GM23248 (cell line): Measurements from ENCODE around the gene CA4. TPM values are rescaled to one million over a fixed set of nuclear protein-coding genes. Genes with fewer than 3 reads are reported as not detected.

Source experiments
- DNase-seq: peaks from one replicate; pipeline ENCODE4 v3.0.0-alpha.2; 2015
- H2AFZ ChIP-seq: fragments of 200-600 bp; sonication (generic); 2 replicates; pipeline ENCODE4 v1.6.1; 2016; ENCODE audit warnings: antibody characterized with exemption
- H3F3A ChIP-seq: fragments of 200-600 bp; sonication (generic); 2 replicates; pipeline ENCODE4 v1.6.1; 2016; ENCODE audit warnings: mild to moderate bottlenecking, antibody characterized with exemption, mixed run types; ENCODE audit not compliant: insufficient read depth
- H3K27ac ChIP-seq: fragments of 200-600 bp; sonication (generic); 2 replicates; pipeline ENCODE4 v1.5.1; 2016; ENCODE audit warnings: mild to moderate bottlenecking
- H3K27me3 ChIP-seq: fragments of 200-600 bp; sonication (generic); replicated peaks from 2 replicates; pipeline ENCODE4 v1.6.1; 2016; ENCODE audit warnings: mild to moderate bottlenecking; ENCODE audit not compliant: insufficient read depth
- H3K36me3 ChIP-seq: fragments of 200-600 bp; sonication (generic); 2 replicates; pipeline ENCODE4 v1.6.1; 2016; ENCODE audit warnings: low read depth, mild to moderate bottlenecking
- H3K4me1 ChIP-seq: fragments of 200-600 bp; sonication (generic); 2 replicates; pipeline ENCODE4 v1.6.1; 2016; ENCODE audit warnings: mild to moderate bottlenecking; ENCODE audit not compliant: insufficient read depth
- H3K4me2 ChIP-seq: fragments of 200-600 bp; sonication (generic); one replicate; pipeline ENCODE4 v1.6.1; 2016; ENCODE audit warnings: mild to moderate bottlenecking; ENCODE audit not compliant: unreplicated experiment
- H3K4me3 ChIP-seq: fragments of 200-600 bp; sonication (generic); 2 replicates; pipeline ENCODE4 v1.5.1; 2016; ENCODE audit warnings: mild to moderate bottlenecking
- H3K79me2 ChIP-seq: fragments of 200-600 bp; sonication (generic); 2 replicates; pipeline ENCODE4 v1.6.1; 2016; ENCODE audit warnings: mild to moderate bottlenecking; ENCODE audit not compliant: insufficient read depth
- H3K9ac ChIP-seq: fragments of 200-600 bp; sonication (generic); 2 replicates; pipeline ENCODE4 v1.6.1; 2016; ENCODE audit warnings: mild to moderate bottlenecking
- H3K9me2 ChIP-seq: fragments of 200-600 bp; sonication (generic); 2 replicates; pipeline ENCODE4 v1.6.1; 2016; ENCODE audit warnings: mixed run types, mild to moderate bottlenecking, moderate library complexity; ENCODE audit not compliant: insufficient read depth
- H3K9me3 ChIP-seq: fragments of 200-600 bp; sonication (generic); one replicate; pipeline ENCODE4 v1.6.1; 2017; ENCODE audit warnings: low read depth
- H4K20me1 ChIP-seq: fragments of 200-600 bp; sonication (generic); 2 replicates; pipeline ENCODE4 v1.6.0; 2016; ENCODE audit not compliant: insufficient read depth
- EZH2 ChIP-seq: fragments of 200-600 bp; sonication (generic); IDR thresholded peaks from 2 replicates; pipeline ENCODE4 v1.6.1; 2018; ENCODE audit warnings: antibody characterized with exemption, mild to moderate bottlenecking; ENCODE audit not compliant: insufficient read depth, poor library complexity, severe bottlenecking
- EZH2phosphoT487 ChIP-seq: fragments of 200-600 bp; sonication (generic); IDR thresholded peaks from 2 replicates; pipeline ENCODE4 v1.6.1; 2018; ENCODE audit warnings: antibody characterized with exemption, moderate library complexity, mild to moderate bottlenecking, low read depth; ENCODE audit not compliant: insufficient read depth
- WGBS, 2 experiments: methylation state at CpG; one replicate each; pipeline ENCODE4 v1.1.6; 2015 to 2017; ENCODE audit warnings: low lambda C conversion rate in 2 of 2, low coverage in 1 of 2; ENCODE audit errors: missing lambda C conversion rate in 2 of 2; 5-methylcytosine and 5-hydroxymethylcytosine counted together
- in situ Hi-C: fragments of 300-500 bp; cut with MboI; formaldehyde crosslinking; loops from 2 replicates; pipeline ENCODE4 v1.15.0; 2020
- polyA plus RNA-seq: library from polyadenylated mRNA; unstranded; fragments of >200 nt; fragmentation: Nextera tagmentation; extraction: Ambion mirVana; gene quantifications from 2 replicates; pipeline ENCODE4 v1.2.1, GENCODE V29; 2016
- total RNA-seq: library from RNA; depleted of rRNA; stranded (reverse); fragments of >200 nt; shearing (Covaris generic); gene quantifications from 2 replicates; pipeline ENCODE4 v1.2.3, GENCODE V29; 2014

The CA4 gene
- total and polyA plus RNA-seq, 2 experiments from 2014 or later: not detected

DNA sequence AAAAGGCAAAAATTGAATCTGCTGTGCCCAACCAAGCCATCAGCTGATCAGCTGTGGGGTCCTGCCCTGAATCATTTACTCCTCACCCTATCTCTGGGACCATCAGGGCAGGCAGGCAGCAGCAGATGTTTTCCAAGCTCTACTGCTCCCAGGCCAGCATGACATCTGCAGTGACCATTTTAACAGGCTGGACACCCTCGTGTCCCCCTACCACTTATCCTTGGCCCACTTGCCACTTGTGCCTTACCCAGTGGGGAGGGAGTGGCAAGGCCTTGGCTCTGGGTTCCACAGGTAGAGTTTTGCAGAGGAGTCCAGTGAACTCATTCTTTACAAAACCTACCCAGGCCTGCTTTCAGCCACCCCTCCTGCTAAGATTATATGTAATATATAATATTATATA lies 12.0 kb upstream of the CA4 start:
- H3K27me3 ChIP-seq: peaks cover 22% of the 10 kb centered on the region
- in situ Hi-C loops: no loop called here
- no peaks in the 10 kb centered on the region for H4K20me1 ChIP-seq
- H3K27ac ChIP-seq: no peak overlapping the region
- H3K9me2 ChIP-seq: no peaks in the 10 kb centered on the region
- no peak for DNase-seq
- H3K36me3 ChIP-seq: no peaks in the 10 kb centered on the region
- TF ChIP-seq EZH2phosphoT487: no peak
- no peak for TF ChIP-seq EZH2
- no peak overlapping the region for H3K4me2 ChIP-seq
- 8 to 18% methylated on average over 1 of the region's 1 CpG for WGBS, 2 experiments
- no peak overlapping the region for H3K4me3 ChIP-seq
- H3K79me2 ChIP-seq: no peaks in the 10 kb centered on the region
- H3K9me3 ChIP-seq: no peaks in the 10 kb centered on the region
- H3K9ac ChIP-seq: no peak overlapping the region
- peaks cover 8% of the 10 kb centered on the region for H3K4me1 ChIP-seq
- H2AFZ ChIP-seq: no peak overlapping the region
- peaks cover 4% of the 10 kb centered on the region; the same call in 1 of the 2 replicates for H3F3A ChIP-seq

DNA sequence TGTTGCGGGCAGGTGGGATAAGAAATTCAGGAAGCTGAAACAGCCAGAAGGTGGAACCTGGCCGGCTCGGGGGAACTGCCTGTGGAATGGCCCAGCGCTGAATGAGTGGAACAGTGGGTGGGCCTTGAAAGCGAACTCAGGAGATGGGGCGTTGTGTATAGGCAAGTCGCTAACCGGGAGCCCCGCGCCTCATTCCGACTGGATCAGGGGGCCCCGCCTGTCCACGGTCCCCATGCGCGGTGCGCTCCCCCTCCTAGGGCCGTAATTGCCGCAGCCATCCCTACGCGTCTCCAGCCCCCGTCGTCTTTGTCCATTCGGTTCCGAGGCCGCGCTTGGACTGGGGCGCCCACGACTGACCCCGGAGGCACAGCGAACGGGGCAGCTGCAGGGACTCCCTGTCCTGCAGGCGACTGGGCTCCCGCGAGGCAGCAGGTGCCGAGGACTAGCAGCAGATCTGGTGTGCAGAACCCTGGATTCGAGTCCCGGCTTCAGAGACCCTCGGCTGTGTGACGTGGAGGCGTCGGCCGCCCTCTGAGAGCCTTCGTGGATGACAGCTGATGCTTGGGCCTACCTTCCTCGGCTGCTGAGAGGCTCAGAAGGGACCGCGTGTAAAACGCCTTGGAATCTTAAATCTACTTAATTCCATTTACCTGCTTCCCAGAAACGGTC lies 10.9 kb upstream of the CA4 start:
- no peaks in the 10 kb centered on the region for H3K9me2 ChIP-seq
- 9 to 11% methylated on average over 46 to 48 of the region's 48 CpGs for WGBS, 2 experiments
- no peaks in the 10 kb centered on the region for H3K9me3 ChIP-seq
- H3K4me1 ChIP-seq: peaks cover 14% of the 10 kb centered on the region
- H3K27me3 ChIP-seq: peaks cover 22% of the 10 kb centered on the region
- no peak overlapping the region for H3K9ac ChIP-seq
- peaks cover 9% of the 10 kb centered on the region; the same call in 1 of the 2 replicates for H3F3A ChIP-seq
- no peaks in the 10 kb centered on the region for H4K20me1 ChIP-seq
- H3K36me3 ChIP-seq: no peaks in the 10 kb centered on the region
- H3K27ac ChIP-seq: no peak overlapping the region
- no peak overlapping the region for H3K4me2 ChIP-seq
- in situ Hi-C loops: no loop called here
- DNase-seq: no peak
- H3K4me3 ChIP-seq: no peak overlapping the region
- no peak overlapping the region for H2AFZ ChIP-seq
- H3K79me2 ChIP-seq: no peaks in the 10 kb centered on the region
- no peak for TF ChIP-seq EZH2
- TF ChIP-seq EZH2phosphoT487: no peak

DNA sequence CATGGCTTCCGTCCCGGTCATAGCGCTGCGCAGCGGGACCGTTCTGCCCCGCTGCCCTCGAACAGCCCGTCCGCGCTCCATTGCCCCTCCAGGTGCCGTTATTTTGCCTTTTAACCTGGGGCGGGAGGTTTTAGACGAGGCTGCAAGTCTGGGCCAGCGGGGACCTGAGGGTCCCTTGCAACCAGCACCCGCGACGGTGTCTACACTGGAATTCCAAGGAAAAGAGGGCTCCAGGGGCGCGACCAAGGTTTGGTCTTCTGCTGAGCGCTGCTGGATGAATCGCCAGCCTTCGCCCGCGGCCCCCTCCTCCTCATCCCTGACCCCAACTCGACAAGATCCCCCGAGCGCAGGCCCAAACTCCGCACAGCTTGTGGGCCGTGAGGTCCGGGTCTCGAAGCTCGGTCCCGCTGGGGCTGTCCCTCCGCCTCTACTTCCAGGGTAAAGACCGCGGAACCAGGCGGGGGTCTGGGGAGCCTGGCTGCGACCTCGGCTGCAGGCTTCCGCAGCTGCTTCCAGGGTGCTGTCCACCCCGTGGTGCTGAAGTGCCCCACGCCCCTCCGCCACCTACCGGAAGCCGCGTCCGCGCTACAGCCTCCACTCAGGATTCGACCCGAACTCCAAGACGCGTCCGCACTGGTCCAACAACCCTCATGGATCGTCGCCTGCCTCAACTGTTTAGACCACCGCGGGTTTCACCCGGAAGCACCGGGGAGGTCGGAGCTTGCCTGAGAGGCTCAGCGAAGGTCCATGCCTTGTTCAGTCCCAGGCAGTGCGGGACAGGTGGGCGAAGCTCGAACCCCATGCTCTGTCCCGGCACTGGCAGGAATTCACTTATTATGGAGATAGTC lies 10.1 kb upstream of the CA4 start:
- TF ChIP-seq EZH2 (no peak), EZH2phosphoT487 (peak; percentile 24; the same call in 1 of the 2 replicates)
- Histone ChIP-seq H3F3A (peaks cover 9% of the 10 kb centered on the region; the same call in 1 of the 2 replicates), H3K79me2 (no peaks in the 10 kb centered on the region), H2AFZ (no peak overlapping the region), H3K27ac (no peak overlapping the region), H3K4me1 (peaks cover 14% of the 10 kb centered on the region), H4K20me1 (no peaks in the 10 kb centered on the region), H3K36me3 (no peaks in the 10 kb centered on the region), H3K4me2 (no peak overlapping the region), H3K9me3 (no peaks in the 10 kb centered on the region), H3K9ac (no peak overlapping the region), H3K9me2 (no peaks in the 10 kb centered on the region), H3K27me3 (peaks cover 27% of the 10 kb centered on the region), H3K4me3 (no peak overlapping the region)
- WGBS, 2 experiments: 9 to 13% methylated on average over 57 to 66 of the region's 66 CpGs
- in situ Hi-C loops: no loop called here
- peak; percentile 85 for DNase-seq

DNA sequence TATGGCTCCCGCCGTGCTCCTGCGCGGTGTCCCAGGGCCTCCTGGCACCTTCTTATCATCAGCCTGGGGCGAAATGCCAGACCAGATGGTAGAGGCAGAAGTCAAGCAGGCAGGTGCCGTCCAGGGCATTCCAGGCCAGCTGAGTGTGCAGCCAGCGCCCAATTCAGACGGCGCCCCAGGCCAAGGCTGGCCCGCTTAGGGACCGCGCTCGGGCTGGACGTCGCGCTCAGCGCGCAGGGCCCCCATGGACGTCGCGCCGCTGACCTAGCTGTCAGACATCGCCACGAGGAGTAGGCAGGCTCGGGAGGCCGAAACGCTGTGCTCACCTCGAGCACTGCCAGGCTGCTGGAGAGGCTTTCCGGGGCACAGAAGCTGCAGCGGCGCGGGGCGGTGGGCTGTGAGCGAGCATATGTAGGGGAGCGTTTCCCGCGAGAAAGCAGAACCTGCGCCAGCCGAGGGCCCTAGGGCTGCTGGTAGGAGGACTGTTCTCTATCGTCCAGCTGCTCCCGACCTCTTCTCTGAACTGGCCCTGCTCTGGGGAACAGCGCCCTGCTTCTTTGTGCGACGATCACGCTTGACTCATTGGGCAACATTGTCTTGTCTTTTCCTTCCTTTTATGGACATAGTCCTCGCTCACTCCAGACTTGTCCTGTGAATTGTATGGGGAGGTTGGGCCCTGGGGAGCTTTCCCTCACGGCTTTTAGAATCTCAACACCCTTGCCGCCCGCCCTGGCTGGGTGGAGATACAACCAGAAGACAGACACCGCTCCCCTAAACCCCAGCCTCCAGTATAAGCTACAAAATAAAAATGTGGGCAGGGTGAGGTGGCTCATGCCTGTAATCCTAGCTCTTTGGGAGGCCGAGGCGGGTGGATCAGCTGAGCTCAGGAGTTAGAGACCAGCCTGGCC lies 8.4 kb upstream of the CA4 start:
- H3K9me3 ChIP-seq: no peaks in the 10 kb centered on the region
- H3K4me2 ChIP-seq: no peak overlapping the region
- H3K4me3 ChIP-seq: 0 out of 2 replicates have a peak overlapping the region, but pooled peaks have one; percentile 14
- H3K27me3 ChIP-seq: peaks cover 41% of the 10 kb centered on the region
- H3K4me1 ChIP-seq: peaks cover 14% of the 10 kb centered on the region
- no peaks in the 10 kb centered on the region for H3K36me3 ChIP-seq
- H3F3A ChIP-seq: peaks cover 9% of the 10 kb centered on the region; the same call in 1 of the 2 replicates
- WGBS, 2 experiments: 17 to 20% methylated on average over 48 to 52 of the region's 52 CpGs
- peak; percentile 30 for DNase-seq
- no peaks in the 10 kb centered on the region for H3K79me2 ChIP-seq
- H2AFZ ChIP-seq: 0 out of 2 replicates have a peak overlapping the region, but pooled peaks have one; percentile 17
- TF ChIP-seq EZH2phosphoT487: no peak
- TF ChIP-seq EZH2: no peak
- in situ Hi-C loops: no loop called here
- H4K20me1 ChIP-seq: no peaks in the 10 kb centered on the region
- H3K9ac ChIP-seq: no peak overlapping the region
- H3K9me2 ChIP-seq: no peaks in the 10 kb centered on the region
- H3K27ac ChIP-seq: no peak overlapping the region
